D341Med (cell line): ENCODE measurements around the gene ZNF681.
"Not testable (repeated sequence)": the region's sequence is repeated elsewhere in the genome, so short reads cannot be mapped to it uniquely, and the experiment has no call there.

Experiments used
- DNase-seq: peaks from one replicate; pipeline ENCODE4 v3.0.0; 2012; ENCODE audit warnings: low spot score

Gene ZNF681

DNA sequence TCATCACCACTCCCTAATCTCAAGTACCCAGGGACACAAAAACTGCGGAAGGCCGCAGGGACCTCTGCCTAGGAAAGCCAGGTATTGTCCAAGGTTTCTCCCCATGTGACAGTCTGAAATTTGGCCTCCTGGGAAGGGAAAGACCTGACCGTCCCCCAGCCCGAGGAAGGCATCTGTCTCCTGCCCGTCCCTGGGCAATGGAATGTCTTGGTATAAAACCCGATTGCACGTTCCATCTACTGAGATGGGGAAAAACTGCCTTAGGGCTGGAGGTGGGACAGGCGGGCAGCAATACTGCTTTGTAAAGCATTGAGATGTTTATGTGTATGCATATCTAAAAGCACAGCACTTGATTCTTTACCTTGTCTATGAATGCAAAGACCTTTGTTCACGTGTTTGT is 65.8 kb downstream of the ZNF681 start:
- not testable (repeated sequence) for DNase-seq
